SK-N-SH (cell line): ENCODE data around the gene PCLAF. TPM values are rescaled to one million over a fixed set of nuclear protein-coding genes. Genes with fewer than 3 reads are reported as not detected.

ENCODE experiments used
- CTCF ChIA-PET: fragments of 300-600, 350-600 bp; formaldehyde crosslinking; extraction: SDS; loops from one replicate; lab custom pipeline; 2021; lab: Yijun Ruan, JAX
- POLR2A ChIA-PET: fragments of 350-600 bp; sonication (Branson Sonifier 250); formaldehyde crosslinking; extraction: SDS; loops from one replicate; lab custom pipeline; 2020; ENCODE audit warnings: antibody characterized with exemption, inconsistent platforms; lab: Yijun Ruan, JAX
- DNase-seq: peaks from one replicate; pipeline ENCODE4 v3.0.0; 2012
- H2AFZ ChIP-seq: fragments of 200-600 bp; sonication (generic); 2 replicates; pipeline ENCODE4 v1.8.1; 2016; ENCODE audit warnings: antibody characterized with exemption, mild to moderate bottlenecking, low read depth
- H3F3A ChIP-seq: fragments of 200-600 bp; sonication (generic); replicated peaks from 2 replicates; pipeline ENCODE3; 2016; ENCODE audit warnings: antibody characterized with exemption, mild to moderate bottlenecking; ENCODE audit not compliant: insufficient read depth
- H3K27ac ChIP-seq, 2 experiments: fragments of 200-500 bp in 1 of 2; fragments of 200-600 bp in 1 of 2; sonication (Bioruptor generic) in 1 of 2; sonication (generic), shearing (Covaris generic) in 1 of 2; 2 replicates each; pipeline versions ENCODE4 v1.5.1 to v1.6.1; 2014 to 2016; ENCODE audit warnings: low read depth in 2 of 2, inconsistent platforms in 1 of 2, low read length in 1 of 2, mild to moderate bottlenecking in 1 of 2, mixed read lengths in 1 of 2
- H3K27me3 ChIP-seq: fragments of 200-600 bp; sonication (generic), shearing (Covaris generic); 2 replicates; pipeline ENCODE4 v1.6.1; 2016; ENCODE audit warnings: mixed run types; ENCODE audit not compliant: insufficient read depth
- H3K36me3 ChIP-seq, 2 experiments: fragments of 200-500 bp in 1 of 2; fragments of 200-600 bp in 1 of 2; sonication (Bioruptor generic) in 1 of 2; sonication (generic) in 1 of 2; replicated peaks in 1 of 2; 2 replicates each; pipeline versions ENCODE3 to v1.5.1; 2014 to 2016; ENCODE audit warnings: low read length in 1 of 2, mild to moderate bottlenecking in 1 of 2; ENCODE audit not compliant: insufficient read depth in 2 of 2, control insufficient read depth in 1 of 2
- H3K4me1 ChIP-seq, 2 experiments: fragments of 200-500 bp in 1 of 2; fragments of 200-600 bp in 1 of 2; sonication (Bioruptor generic) in 1 of 2; sonication (generic), shearing (Covaris generic) in 1 of 2; 2 replicates each; pipeline versions ENCODE4 v1.5.1 to v1.6.1; 2014 to 2016; ENCODE audit warnings: low read depth in 1 of 2, low read length in 1 of 2, mixed run types in 1 of 2; ENCODE audit not compliant: insufficient read depth in 2 of 2, control insufficient read depth in 1 of 2
- H3K4me2 ChIP-seq: fragments of 200-600 bp; sonication (generic), shearing (Covaris generic); 2 replicates; pipeline ENCODE4 v1.6.1; 2017; ENCODE audit warnings: mixed run types
- H3K4me3 ChIP-seq, 2 experiments: fragments of 200-500 bp in 1 of 2; fragments of 200-600 bp in 1 of 2; sonication (Bioruptor generic) in 1 of 2; sonication (generic), shearing (Covaris generic) in 1 of 2; 2 replicates each; pipeline versions ENCODE4 v1.5.1 to v1.8.1; 2014 to 2016; ENCODE audit warnings: low read depth in 2 of 2, inconsistent platforms in 1 of 2, low read length in 1 of 2, mild to moderate bottlenecking in 1 of 2, mixed read lengths in 1 of 2, moderate library complexity in 1 of 2
- H3K79me2 ChIP-seq: fragments of 200-600 bp; sonication (generic); 2 replicates; pipeline ENCODE4 v1.8.1; 2017; ENCODE audit warnings: mild to moderate bottlenecking; ENCODE audit not compliant: insufficient read depth
- H3K9ac ChIP-seq: fragments of 200-600 bp; sonication (generic); 2 replicates; pipeline ENCODE4 v1.6.1; 2017; ENCODE audit warnings: mixed run types
- H3K9me2 ChIP-seq: fragments of 200-600 bp; sonication (generic); 2 replicates; pipeline ENCODE4 v1.6.1; 2017; ENCODE audit warnings: mixed run types
- H3K9me3 ChIP-seq: fragments of 200-600 bp; sonication (generic); 2 replicates; pipeline ENCODE4 v1.6.1; 2017; ENCODE audit warnings: mixed run types, mild to moderate bottlenecking, moderate library complexity
- H4K20me1 ChIP-seq: fragments of 200-600 bp; sonication (generic); 2 replicates; pipeline ENCODE4 v1.6.1; 2017; ENCODE audit warnings: mild to moderate bottlenecking, mixed run types; ENCODE audit not compliant: insufficient read depth
- CHD2 ChIP-seq: fragments of 150-350 bp; IDR thresholded peaks from 2 replicates; pipeline ENCODE4 v1.6.1; 2018; ENCODE audit warnings: low read length; ENCODE audit not compliant: partially characterized antibody
- EP300 ChIP-seq, 2 experiments: IDR thresholded peaks; 2 replicates each; pipeline versions ENCODE4 v1.4.0 to v1.6.1; 2012; ENCODE audit warnings: borderline replicate concordance in 1 of 2, low read depth in 1 of 2, low read length in 1 of 2
- EZH2phosphoT487 ChIP-seq: fragments of 200-600 bp; sonication (generic); IDR thresholded peaks from 2 replicates; pipeline ENCODE4 v1.6.1; 2017; ENCODE audit warnings: low read depth, mixed run types, mild to moderate bottlenecking, antibody characterized with exemption, moderate library complexity, borderline replicate concordance
- FOSL2 ChIP-seq: IDR thresholded peaks from 2 replicates; pipeline ENCODE4 v1.4.0; 2012; ENCODE audit warnings: low read depth, mild to moderate bottlenecking, moderate library complexity, borderline replicate concordance
- FOXJ3 ChIP-seq: sonication (generic); formaldehyde crosslinking; IDR thresholded peaks from 2 replicates; pipeline ENCODE4 v1.5.1; 2020; ENCODE audit warnings: mild to moderate bottlenecking, missing genetic modification reagents
- FOXM1 ChIP-seq: IDR thresholded peaks from 2 replicates; pipeline ENCODE4 v1.4.0; 2012; ENCODE audit warnings: low read depth, mild to moderate bottlenecking
- GATA2 ChIP-seq: sonication (generic); formaldehyde crosslinking; IDR thresholded peaks from 2 replicates; pipeline ENCODE4 v1.5.0; 2020; ENCODE audit warnings: mild to moderate bottlenecking, missing genetic modification reagents
- JUND ChIP-seq: IDR thresholded peaks from 2 replicates; pipeline ENCODE4 v1.4.0; 2012
- MEF2A ChIP-seq: IDR thresholded peaks from 2 replicates; pipeline ENCODE4 v1.4.0; 2012; ENCODE audit warnings: low read depth, borderline replicate concordance
- NFIC ChIP-seq: IDR thresholded peaks from 2 replicates; pipeline ENCODE4 v1.4.0; 2012; ENCODE audit warnings: borderline replicate concordance
- RXRA ChIP-seq: IDR thresholded peaks from 2 replicates; pipeline ENCODE4 v1.4.0; 2012; ENCODE audit warnings: low read depth, mild to moderate bottlenecking, borderline replicate concordance
- SIN3A ChIP-seq: IDR thresholded peaks from 2 replicates; pipeline ENCODE4 v1.6.1; 2012; ENCODE audit warnings: low read depth, mild to moderate bottlenecking, low read length, moderate library complexity, borderline replicate concordance
- SMC3 ChIP-seq: IDR thresholded peaks from 2 replicates; pipeline ENCODE4 v1.6.1; 2012; ENCODE audit warnings: low read depth, low read length, improper control_type of control experiment
- TAF1 ChIP-seq: IDR thresholded peaks from 2 replicates; pipeline ENCODE4 v1.6.1; 2012; ENCODE audit warnings: low read depth, mild to moderate bottlenecking, low read length, moderate library complexity, borderline replicate concordance
- TCF12 ChIP-seq: IDR thresholded peaks from 2 replicates; pipeline ENCODE4 v1.4.0; 2012
- WGBS: methylation state at CpG from one replicate; pipeline ENCODE4 v1.1.6; 2017; ENCODE audit warnings: low lambda C conversion rate; 5-methylcytosine and 5-hydroxymethylcytosine counted together
- polyA plus RNA-seq, 3 experiments: library from polyadenylated mRNA; depleted of rRNA; stranded (reverse); fragments of >200 nt; gene quantifications; 2 replicates each; pipeline ENCODE4 v1.2.3, GENCODE V29; 2012
- TF ChIP-seq, protein P1 (sequence below): fragments of 150-350 bp; IDR thresholded peaks from 2 replicates; pipeline ENCODE4 v1.6.1; 2017; ENCODE audit warnings: antibody characterized with exemption, low read length, low read depth, borderline replicate concordance
- TF ChIP-seq, protein P2 (sequence below): fragments of 200-600 bp; sonication (generic); IDR thresholded peaks from 2 replicates; pipeline ENCODE4 v1.6.1; 2017; ENCODE audit warnings: antibody characterized with exemption, mild to moderate bottlenecking, moderate library complexity

The PCLAF gene
- polyA plus RNA-seq, 1 of the 3 experiments (the other 2 are of a cell fraction), result 35.0 TPM

DNA sequence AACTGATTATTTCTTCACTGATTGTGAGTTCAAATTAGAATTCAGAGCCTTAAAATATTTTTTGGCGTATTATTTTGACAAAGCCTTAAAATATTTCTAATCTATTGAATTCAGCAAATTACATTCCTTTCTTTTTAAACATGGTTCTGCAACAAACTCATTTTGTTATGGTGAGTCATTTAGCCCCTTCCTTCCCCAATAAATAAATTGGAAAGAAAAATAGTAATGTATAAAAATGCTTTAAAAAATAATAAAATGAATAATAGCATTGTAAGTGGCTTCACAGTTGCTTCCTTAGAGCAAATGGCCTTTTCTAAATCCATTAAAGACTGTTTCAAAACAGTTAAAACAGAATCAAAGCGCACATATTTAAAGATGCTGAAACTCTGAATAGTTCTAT lies 37.4 kb downstream of the PCLAF start:
- H3K4me3 ChIP-seq, result 0 out of 4 replicates have a peak overlapping the region, but pooled peaks of 1 of the 2 experiments have one; percentile 10
- H2AFZ ChIP-seq, result no peak overlapping the region
- peaks cover 4 to 44% of the 10 kb centered on the region in 2 experiments for H3K36me3 ChIP-seq
- peaks cover 47% of the 10 kb centered on the region for H3F3A ChIP-seq
- H3K4me2 ChIP-seq, result peak overlapping the region; percentile 64; the same call in 1 of the 2 replicates
- H3K9me3 ChIP-seq, result no peaks in the 10 kb centered on the region
- H3K27me3 ChIP-seq, result no peaks in the 10 kb centered on the region
- no peaks in the 10 kb centered on the region for H3K9me2 ChIP-seq
- no peak for DNase-seq
- TF ChIP-seq FOSL2 (peak; percentile 47; the same call in 1 of the 2 replicates), JUND (peak; percentile 56), RXRA (no peak), MEF2A (no peak), SMC3 (no peak), CHD2 (no peak)
- TF ChIP-seq, protein P1, sequence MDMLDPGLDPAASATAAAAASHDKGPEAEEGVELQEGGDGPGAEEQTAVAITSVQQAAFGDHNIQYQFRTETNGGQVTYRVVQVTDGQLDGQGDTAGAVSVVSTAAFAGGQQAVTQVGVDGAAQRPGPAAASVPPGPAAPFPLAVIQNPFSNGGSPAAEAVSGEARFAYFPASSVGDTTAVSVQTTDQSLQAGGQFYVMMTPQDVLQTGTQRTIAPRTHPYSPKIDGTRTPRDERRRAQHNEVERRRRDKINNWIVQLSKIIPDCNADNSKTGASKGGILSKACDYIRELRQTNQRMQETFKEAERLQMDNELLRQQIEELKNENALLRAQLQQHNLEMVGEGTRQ, result no peak
- TF ChIP-seq, all 33 proteins: peak for 2
- CTCF ChIA-PET, result no interaction called here
- Histone ChIP-seq H3K9ac (peak overlapping the region; percentile 25; the same call in 1 of the 2 replicates), H3K27ac (peak overlapping the region; percentile 0 to 90; a peak in 3 of 4 replicates), H3K79me2 (peaks cover 95% of the 10 kb centered on the region), H3K4me1 (peaks cover 0 to 32% of the 10 kb centered on the region in 2 experiments; a peak in 3 of 4 replicates), H4K20me1 (peaks cover 47% of the 10 kb centered on the region)
- POLR2A ChIA-PET, result no interaction called here
- WGBS, result 43% methylated on average over 2 of the region's 2 CpGs

- no peak for DNase-seq
- H3K4me3 ChIP-seq, result no peak overlapping the region
- H3K36me3 ChIP-seq, result peaks cover 4 to 43% of the 10 kb centered on the region in 2 experiments
- H3K9me2 ChIP-seq, result no peaks in the 10 kb centered on the region
- CTCF ChIA-PET, result no interaction called here
- POLR2A ChIA-PET, result no interaction called here
- no peak overlapping the region for H2AFZ ChIP-seq
- H3K27me3 ChIP-seq, result no peaks in the 10 kb centered on the region
- H3K9me3 ChIP-seq, result no peaks in the 10 kb centered on the region
- H3K27ac ChIP-seq, result peak overlapping the region; percentile 0 to 90; a peak in 3 of 4 replicates
- peaks cover 45% of the 10 kb centered on the region for H3F3A ChIP-seq
- TF ChIP-seq EZH2phosphoT487 (no peak), TCF12 (peak; percentile 42; the same call in 1 of the 2 replicates), FOXM1 (no peak), EP300 (IDR thresholded peaks at IDR 0.05; ENCODE audit: borderline replicate concordance in 1 of 2, low read depth in 1 of 2, low read length in 1 of 2) (no peak)
- TF ChIP-seq, all 33 proteins: peak for 1
- H3K79me2 ChIP-seq, result peaks cover 95% of the 10 kb centered on the region
- H3K4me2 ChIP-seq, result peak overlapping the region; percentile 64; the same call in 1 of the 2 replicates
- peak overlapping the region; percentile 17; the same call in 1 of the 2 replicates for H3K9ac ChIP-seq
- H4K20me1 ChIP-seq, result peaks cover 46% of the 10 kb centered on the region
- H3K4me1 ChIP-seq, result peaks cover 0 to 26% of the 10 kb centered on the region in 2 experiments; a peak in 3 of 4 replicates
These were observed 38.0 kb downstream of the PCLAF start for GRCh38 chr15:64343222-64343621.

GRCh38 chr15:64341961-64342360 lies 39.3 kb downstream of the PCLAF start:
- ChIA-PET CTCF (no interaction called here), POLR2A (no interaction called here)
- peaks cover 40% of the 10 kb centered on the region for H4K20me1 ChIP-seq
- TF ChIP-seq, protein P2, sequence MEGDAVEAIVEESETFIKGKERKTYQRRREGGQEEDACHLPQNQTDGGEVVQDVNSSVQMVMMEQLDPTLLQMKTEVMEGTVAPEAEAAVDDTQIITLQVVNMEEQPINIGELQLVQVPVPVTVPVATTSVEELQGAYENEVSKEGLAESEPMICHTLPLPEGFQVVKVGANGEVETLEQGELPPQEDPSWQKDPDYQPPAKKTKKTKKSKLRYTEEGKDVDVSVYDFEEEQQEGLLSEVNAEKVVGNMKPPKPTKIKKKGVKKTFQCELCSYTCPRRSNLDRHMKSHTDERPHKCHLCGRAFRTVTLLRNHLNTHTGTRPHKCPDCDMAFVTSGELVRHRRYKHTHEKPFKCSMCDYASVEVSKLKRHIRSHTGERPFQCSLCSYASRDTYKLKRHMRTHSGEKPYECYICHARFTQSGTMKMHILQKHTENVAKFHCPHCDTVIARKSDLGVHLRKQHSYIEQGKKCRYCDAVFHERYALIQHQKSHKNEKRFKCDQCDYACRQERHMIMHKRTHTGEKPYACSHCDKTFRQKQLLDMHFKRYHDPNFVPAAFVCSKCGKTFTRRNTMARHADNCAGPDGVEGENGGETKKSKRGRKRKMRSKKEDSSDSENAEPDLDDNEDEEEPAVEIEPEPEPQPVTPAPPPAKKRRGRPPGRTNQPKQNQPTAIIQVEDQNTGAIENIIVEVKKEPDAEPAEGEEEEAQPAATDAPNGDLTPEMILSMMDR, result no peak
- TF ChIP-seq FOXM1, result no peak
- no peak for TF ChIP-seq MEF2A
- TF ChIP-seq NFIC, result no peak
- TF ChIP-seq GATA2 (CRISPR knock-in tag), result no peak
- TF ChIP-seq SIN3A, result no peak
- TF ChIP-seq SMC3, result no peak
- no peak for TF ChIP-seq TAF1
- TF ChIP-seq FOXJ3 (CRISPR knock-in tag), result no peak
- no peak overlapping the region for H2AFZ ChIP-seq
- H3K4me3 ChIP-seq, result no peak overlapping the region
- H3K9me3 ChIP-seq, result no peaks in the 10 kb centered on the region
- no peak overlapping the region for H3K9ac ChIP-seq
- H3K79me2 ChIP-seq, result peaks cover 95% of the 10 kb centered on the region
- peaks cover 37% of the 10 kb centered on the region for H3F3A ChIP-seq
- H3K36me3 ChIP-seq, result peaks cover 3 to 35% of the 10 kb centered on the region in 2 experiments
- peak overlapping the region in 1 of 2 experiments; percentile 90; a peak in 1 of 4 replicates for H3K27ac ChIP-seq
- no peak overlapping the region for H3K4me2 ChIP-seq
- no peaks in the 10 kb centered on the region for H3K27me3 ChIP-seq
- peaks cover 0 to 25% of the 10 kb centered on the region in 2 experiments; a peak in 3 of 4 replicates for H3K4me1 ChIP-seq
- no peaks in the 10 kb centered on the region for H3K9me2 ChIP-seq
- DNase-seq, result no peak
- 87% methylated on average over 4 of the region's 4 CpGs for WGBS
